Hepatocyte (in vitro differentiated cells): ENCODE data around the gene DLG2.

Experiments used
- EZH2phosphoT487 ChIP-seq: fragments of 200-600 bp; sonication (generic); IDR thresholded peaks from one replicate; pipeline ENCODE4 v1.6.1; 2018; ENCODE audit warnings: antibody characterized with exemption, mild to moderate bottlenecking, low read depth, moderate library complexity; ENCODE audit not compliant: unreplicated experiment, severe bottlenecking
- TF ChIP-seq, protein P1 (sequence below): fragments of 200-600 bp; sonication (generic); IDR thresholded peaks from 2 replicates; pipeline ENCODE4 v1.5.1; 2016; ENCODE audit warnings: antibody characterized with exemption, mild to moderate bottlenecking; ENCODE audit not compliant: poor library complexity

DNA sequence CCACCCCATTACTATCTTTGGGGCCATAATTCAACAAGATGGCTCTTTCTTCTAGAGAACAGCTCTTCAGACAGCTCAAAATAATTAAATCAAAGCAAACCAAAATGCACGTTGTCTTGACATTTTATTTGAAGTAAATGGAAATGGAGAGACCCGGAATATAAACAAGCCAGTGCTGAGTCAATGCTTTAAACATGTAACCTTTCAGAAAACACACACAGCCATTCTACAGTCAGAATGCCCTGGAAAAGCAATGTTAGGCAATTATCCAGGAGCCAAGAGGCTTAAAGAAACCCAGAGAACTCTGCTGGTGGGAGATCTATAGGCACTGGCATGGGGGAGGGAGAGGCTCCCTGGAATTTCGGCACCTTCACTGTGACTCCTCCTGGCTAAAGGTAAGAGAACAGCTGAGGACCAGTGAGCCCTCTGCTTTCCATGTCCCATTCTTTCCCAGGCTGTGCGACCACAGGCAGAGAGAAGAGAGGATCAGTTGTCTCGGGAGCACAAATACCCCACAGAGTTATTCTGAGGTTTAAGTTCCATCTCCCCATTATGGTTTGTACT lies 2086.9 kb downstream of the DLG2 start:
- TF ChIP-seq, protein P1, sequence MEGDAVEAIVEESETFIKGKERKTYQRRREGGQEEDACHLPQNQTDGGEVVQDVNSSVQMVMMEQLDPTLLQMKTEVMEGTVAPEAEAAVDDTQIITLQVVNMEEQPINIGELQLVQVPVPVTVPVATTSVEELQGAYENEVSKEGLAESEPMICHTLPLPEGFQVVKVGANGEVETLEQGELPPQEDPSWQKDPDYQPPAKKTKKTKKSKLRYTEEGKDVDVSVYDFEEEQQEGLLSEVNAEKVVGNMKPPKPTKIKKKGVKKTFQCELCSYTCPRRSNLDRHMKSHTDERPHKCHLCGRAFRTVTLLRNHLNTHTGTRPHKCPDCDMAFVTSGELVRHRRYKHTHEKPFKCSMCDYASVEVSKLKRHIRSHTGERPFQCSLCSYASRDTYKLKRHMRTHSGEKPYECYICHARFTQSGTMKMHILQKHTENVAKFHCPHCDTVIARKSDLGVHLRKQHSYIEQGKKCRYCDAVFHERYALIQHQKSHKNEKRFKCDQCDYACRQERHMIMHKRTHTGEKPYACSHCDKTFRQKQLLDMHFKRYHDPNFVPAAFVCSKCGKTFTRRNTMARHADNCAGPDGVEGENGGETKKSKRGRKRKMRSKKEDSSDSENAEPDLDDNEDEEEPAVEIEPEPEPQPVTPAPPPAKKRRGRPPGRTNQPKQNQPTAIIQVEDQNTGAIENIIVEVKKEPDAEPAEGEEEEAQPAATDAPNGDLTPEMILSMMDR: no peak
- no peak for TF ChIP-seq EZH2phosphoT487
